OCI-LY3 (cell line): ENCODE results near the gene DSC3.

Source experiments
- EZH2phosphoT487 ChIP-seq: fragments of 200-600 bp; shearing (Covaris generic); IDR thresholded peaks from 2 replicates; pipeline ENCODE4 v1.6.1; 2018; ENCODE audit warnings: antibody characterized with exemption, mixed run types, low read depth
- TF ChIP-seq, protein P1 (sequence below): fragments of 200-600, 300-600 bp; sonication (generic); IDR thresholded peaks from 2 replicates; pipeline ENCODE4 v1.5.1; 2014; ENCODE audit warnings: antibody characterized with exemption, low read length, low read depth

DNA sequence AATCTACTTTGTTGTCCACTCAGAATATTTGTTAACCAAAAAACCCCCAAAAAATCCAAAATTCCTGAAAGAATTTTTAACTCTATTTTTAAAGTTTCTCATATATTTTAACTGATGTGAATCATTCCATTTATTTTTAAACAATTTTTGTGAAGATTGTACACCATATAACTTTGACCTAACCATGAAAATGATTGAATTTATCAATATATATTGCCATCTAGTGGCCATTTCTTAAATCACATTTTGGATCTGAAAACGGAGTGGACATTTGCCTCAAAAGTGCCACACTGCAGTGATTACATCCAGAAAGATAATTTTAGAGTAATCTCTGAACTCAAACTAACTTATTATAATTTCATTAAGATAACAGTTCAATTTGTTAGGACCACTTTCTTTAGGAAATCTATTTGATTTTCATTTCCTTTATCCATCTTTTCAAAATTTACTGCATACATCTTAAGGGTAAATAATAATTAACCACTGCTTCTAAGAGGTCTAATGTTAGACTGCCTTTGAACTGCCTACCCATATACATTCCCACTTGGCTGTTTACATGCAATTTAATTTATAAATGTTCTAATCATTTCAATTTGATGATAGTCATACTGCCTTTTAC, 71.1 kb downstream of the DSC3 start:
- TF ChIP-seq, protein P1, sequence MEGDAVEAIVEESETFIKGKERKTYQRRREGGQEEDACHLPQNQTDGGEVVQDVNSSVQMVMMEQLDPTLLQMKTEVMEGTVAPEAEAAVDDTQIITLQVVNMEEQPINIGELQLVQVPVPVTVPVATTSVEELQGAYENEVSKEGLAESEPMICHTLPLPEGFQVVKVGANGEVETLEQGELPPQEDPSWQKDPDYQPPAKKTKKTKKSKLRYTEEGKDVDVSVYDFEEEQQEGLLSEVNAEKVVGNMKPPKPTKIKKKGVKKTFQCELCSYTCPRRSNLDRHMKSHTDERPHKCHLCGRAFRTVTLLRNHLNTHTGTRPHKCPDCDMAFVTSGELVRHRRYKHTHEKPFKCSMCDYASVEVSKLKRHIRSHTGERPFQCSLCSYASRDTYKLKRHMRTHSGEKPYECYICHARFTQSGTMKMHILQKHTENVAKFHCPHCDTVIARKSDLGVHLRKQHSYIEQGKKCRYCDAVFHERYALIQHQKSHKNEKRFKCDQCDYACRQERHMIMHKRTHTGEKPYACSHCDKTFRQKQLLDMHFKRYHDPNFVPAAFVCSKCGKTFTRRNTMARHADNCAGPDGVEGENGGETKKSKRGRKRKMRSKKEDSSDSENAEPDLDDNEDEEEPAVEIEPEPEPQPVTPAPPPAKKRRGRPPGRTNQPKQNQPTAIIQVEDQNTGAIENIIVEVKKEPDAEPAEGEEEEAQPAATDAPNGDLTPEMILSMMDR: peak; percentile 64
- TF ChIP-seq EZH2phosphoT487: no peak
